Stimulated activated naive B cell treated with anti-CD40 and anti-IgM and Interleukin-4, amounts not matched to agents 10 μg/mL and 1 μg/mL and 100 μg/mL, for 72 hours (primary cell): Measurements from ENCODE around the gene CIDEA.

Experiments
- ATAC-seq, 2 donors: fragments of 150-1000 bp; cut with Tn5 transposase; replicated peaks; 2 replicates each; pipeline ENCODE4 v1.10.0; 2021; ENCODE audit warnings: moderate library complexity in 1 of 2
- DNase-seq: peaks from one replicate; pipeline ENCODE4 v3.0.0; 2021
- H3K27ac Mint-ChIP-seq: one replicate; pipeline ENCODE4 v1.8.0; 2022; ENCODE audit warnings: mild to moderate bottlenecking, mixed read lengths
- H3K27me3 Mint-ChIP-seq, 2 donors: one replicate each; pipeline ENCODE4 v1.8.0; 2022; ENCODE audit warnings: mixed read lengths in 2 of 2
- H3K36me3 Mint-ChIP-seq, 2 donors: one replicate each; pipeline ENCODE4 v1.8.0; 2022; ENCODE audit warnings: mixed read lengths in 2 of 2, mild to moderate bottlenecking in 1 of 2
- H3K4me1 Mint-ChIP-seq, 2 donors: one replicate each; pipeline ENCODE4 v1.8.0; 2022; ENCODE audit warnings: mixed read lengths in 2 of 2, mild to moderate bottlenecking in 1 of 2
- H3K4me3 Mint-ChIP-seq, 2 donors: one replicate each; pipeline ENCODE4 v1.8.0; 2022; ENCODE audit warnings: mild to moderate bottlenecking in 2 of 2, mixed read lengths in 2 of 2, moderate library complexity in 1 of 2
- H3K9me3 Mint-ChIP-seq, 2 donors: one replicate each; pipeline ENCODE4 v1.8.0; 2022; ENCODE audit warnings: mixed read lengths in 2 of 2, mild to moderate bottlenecking in 1 of 2

The CIDEA gene

DNA sequence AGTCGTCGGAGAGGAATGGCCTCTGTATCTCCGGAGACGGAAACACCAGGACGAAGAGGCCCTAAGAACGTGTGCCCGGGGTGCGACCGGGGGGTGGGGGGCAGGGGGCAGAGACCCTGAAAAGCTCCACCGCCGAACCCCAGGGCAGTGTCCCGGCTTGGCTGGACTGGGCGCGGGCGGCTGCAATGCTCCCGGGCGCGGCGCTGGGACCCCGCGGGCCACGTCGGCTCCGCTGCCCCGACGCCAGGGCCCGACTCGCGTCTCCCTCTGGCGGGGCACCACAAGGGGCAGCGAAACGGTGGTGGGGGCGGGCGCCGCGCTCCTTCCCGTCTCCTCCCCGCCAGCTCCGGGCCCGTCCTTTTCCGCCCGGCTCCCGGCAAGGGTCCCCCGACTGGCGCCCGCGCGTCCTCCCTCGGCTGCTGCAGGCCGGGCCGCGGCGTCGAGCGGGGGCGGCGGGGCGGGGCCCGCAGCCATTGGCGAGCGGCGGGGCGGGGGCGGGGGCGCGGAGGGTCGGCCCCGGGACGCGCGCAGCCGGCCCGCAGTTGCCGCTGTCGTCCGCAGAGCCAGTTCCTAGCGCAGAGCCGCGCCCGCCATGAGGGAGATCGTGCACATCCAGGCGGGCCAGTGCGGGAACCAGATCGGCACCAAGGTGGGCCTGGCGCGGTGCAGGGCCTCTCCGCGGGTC is 53.7 kb downstream of the CIDEA start, which contains the start of gene TUBB6:
TSS of gene TUBB6 (plus strand) at position 541 of the 685 bp plus-strand sequence. CDS start at position 593, 52 bp downstream.
- peaks cover 17 to 31% of the 10 kb centered on the region in 2 donors for H3K4me1 Mint-ChIP-seq
- peaks cover 9 to 28% of the 10 kb centered on the region in 2 donors for H3K27me3 Mint-ChIP-seq
- H3K36me3 Mint-ChIP-seq = peaks cover 20 to 21% of the 10 kb centered on the region in 2 donors
- H3K27ac Mint-ChIP-seq = peak within 1 kb of the TSS; percentile 87
- DNase-seq = peak; percentile 55
- no peaks in the 10 kb centered on the region for H3K9me3 Mint-ChIP-seq
- H3K4me3 Mint-ChIP-seq = peak within 1 kb of the TSS; percentile 86 to 87
- peak; percentile 73 to 81 for ATAC-seq

DNA sequence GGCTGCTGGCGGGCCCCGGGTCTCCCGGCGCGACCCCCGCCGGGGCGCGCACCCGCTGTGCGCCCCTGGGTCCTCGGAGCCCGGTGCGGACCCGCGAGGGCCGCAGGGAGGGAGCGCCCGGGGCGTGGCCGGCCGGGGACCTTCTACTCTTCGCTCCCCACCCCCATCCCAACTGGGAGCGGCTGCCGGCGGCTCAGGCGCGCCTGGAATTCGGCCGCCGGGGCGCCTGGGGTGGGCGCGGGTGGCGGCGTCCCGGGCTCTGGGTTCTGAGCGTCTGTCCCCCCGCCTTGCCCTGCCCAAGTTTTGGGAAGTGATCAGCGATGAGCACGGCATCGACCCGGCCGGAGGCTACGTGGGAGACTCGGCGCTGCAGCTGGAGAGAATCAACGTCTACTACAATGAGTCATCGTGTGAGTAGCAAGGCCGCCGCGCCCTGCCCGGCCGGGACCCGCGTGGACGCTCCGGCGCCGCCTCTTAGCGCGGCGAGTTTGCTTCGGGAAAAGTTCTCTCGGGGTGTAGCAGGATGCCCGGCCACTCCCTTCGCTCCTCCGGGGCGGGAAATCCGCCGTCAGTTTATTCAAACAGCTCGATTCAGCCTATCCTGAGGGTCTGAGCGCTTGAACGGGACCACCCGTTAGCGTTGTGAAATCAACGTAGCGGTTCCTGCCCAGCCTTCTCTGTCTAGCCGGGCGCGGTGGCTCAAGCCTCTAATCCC is 54.4 kb downstream of the CIDEA start:
- Mint-ChIP-seq H3K27ac (peak overlapping the region; percentile 84), H3K27me3 (peaks cover 9 to 28% of the 10 kb centered on the region in 2 donors)
- DNase-seq = peak; percentile 64

GRCh38 chr18:12309683-12310198 is 55.6 kb downstream of the CIDEA start:
- Mint-ChIP-seq H3K36me3 (peaks cover 21 to 23% of the 10 kb centered on the region in 2 donors), H3K4me1 (peaks cover 24 to 45% of the 10 kb centered on the region in 2 donors), H3K27ac (peak overlapping the region; percentile 47), H3K27me3 (peaks cover under 1 to 22% of the 10 kb centered on the region in 2 donors), H3K4me3 (peak overlapping the region; percentile 61 to 87), H3K9me3 (no peaks in the 10 kb centered on the region)
- no peak for ATAC-seq
- no peak for DNase-seq

More for the DNA sequence above, 54.4 kb downstream of the CIDEA start:
- Mint-ChIP-seq H3K9me3 (no peaks in the 10 kb centered on the region), H3K4me3 (peak overlapping the region; percentile 83 to 87), H3K36me3 (peaks cover 21 to 23% of the 10 kb centered on the region in 2 donors), H3K4me1 (peaks cover 17 to 36% of the 10 kb centered on the region in 2 donors)
- peak; percentile 80 for ATAC-seq

GRCh38 chr18:12310762-12311161 is 56.6 kb downstream of the CIDEA start:
- ATAC-seq = no peak
- H3K27me3 Mint-ChIP-seq = peaks cover 0 to 13% of the 10 kb centered on the region in 2 donors

DNA sequence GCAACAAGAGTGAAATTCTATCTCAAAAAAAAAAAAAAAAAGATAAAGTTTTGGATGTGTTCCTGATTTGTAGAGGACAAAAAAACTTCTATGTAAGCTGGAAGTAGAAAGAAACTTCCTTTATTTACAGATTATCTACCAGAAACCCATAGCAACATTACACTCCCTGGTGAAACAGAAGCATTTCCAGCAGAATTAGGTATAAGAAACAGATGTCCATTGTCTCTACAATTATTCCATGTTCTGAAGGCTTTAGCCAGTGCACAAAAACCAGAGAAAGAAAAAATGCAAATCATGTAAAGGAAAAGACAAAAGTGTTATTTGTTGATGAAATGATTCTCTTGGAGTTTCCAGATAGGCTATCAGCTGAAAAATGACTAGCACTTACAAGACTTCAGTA is 58.8 kb downstream of the CIDEA start:
- DNase-seq (no peak), ATAC-seq (no peak)
- no peak overlapping the region for H3K4me3 Mint-ChIP-seq
- no peaks in the 10 kb centered on the region for H3K27me3 Mint-ChIP-seq
- no peaks in the 10 kb centered on the region for H3K9me3 Mint-ChIP-seq
- H3K27ac Mint-ChIP-seq = no peak overlapping the region
- peaks cover 25 to 31% of the 10 kb centered on the region in 2 donors for H3K36me3 Mint-ChIP-seq
- H3K4me1 Mint-ChIP-seq = peaks cover 31 to 52% of the 10 kb centered on the region in 2 donors

More at GRCh38 chr18:12310762-12311161, 56.6 kb downstream of the CIDEA start:
- Mint-ChIP-seq H3K36me3 (peaks cover 21 to 24% of the 10 kb centered on the region in 2 donors), H3K4me3 (peak overlapping the region in 1 of 2 donors; percentile 11), H3K27ac (peak overlapping the region; percentile 9), H3K4me1 (peaks cover 27 to 51% of the 10 kb centered on the region in 2 donors), H3K9me3 (no peaks in the 10 kb centered on the region)
- DNase-seq = no peak

DNA sequence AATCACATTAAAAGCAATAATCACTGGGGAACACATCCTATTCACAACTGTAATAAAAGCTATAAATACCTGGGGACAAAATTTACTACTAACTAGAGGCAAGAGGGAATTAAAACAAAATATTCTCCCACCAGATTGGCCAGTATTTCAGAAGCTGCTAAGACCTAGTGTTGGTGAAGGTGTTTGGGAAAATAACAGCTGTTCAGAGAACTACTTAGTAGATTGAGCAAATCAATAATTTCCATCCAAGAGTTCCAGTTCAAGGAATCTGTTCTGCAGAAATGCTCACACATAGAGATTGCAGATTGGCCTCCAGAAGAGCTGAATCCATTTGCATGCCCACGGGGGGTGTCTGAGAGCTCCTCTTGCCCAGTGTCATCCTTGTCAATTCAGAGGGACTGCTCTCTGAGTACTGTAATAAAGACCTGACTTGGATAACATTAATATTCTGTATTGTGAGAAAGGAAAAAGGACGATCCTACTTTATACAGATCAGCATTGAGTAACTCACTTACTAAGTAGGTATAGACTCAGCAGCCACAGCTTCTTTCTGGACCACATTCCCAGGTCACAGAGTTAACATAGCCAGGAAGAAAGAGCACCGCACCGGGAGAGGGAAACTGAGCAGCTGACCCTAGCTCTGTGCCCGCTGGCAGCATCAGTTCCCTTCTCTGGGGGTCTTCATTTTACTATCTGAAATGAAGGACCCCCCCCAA is 59.5 kb downstream of the CIDEA start:
- H3K36me3 Mint-ChIP-seq = peaks cover 27 to 38% of the 10 kb centered on the region in 2 donors
- DNase-seq = no peak
- ATAC-seq = no peak
- no peak overlapping the region for H3K4me3 Mint-ChIP-seq
- H3K4me1 Mint-ChIP-seq = peaks cover 36 to 58% of the 10 kb centered on the region in 2 donors
- peak overlapping the region; percentile 47 for H3K27ac Mint-ChIP-seq
- H3K27me3 Mint-ChIP-seq = no peaks in the 10 kb centered on the region
- H3K9me3 Mint-ChIP-seq = no peaks in the 10 kb centered on the region

DNA sequence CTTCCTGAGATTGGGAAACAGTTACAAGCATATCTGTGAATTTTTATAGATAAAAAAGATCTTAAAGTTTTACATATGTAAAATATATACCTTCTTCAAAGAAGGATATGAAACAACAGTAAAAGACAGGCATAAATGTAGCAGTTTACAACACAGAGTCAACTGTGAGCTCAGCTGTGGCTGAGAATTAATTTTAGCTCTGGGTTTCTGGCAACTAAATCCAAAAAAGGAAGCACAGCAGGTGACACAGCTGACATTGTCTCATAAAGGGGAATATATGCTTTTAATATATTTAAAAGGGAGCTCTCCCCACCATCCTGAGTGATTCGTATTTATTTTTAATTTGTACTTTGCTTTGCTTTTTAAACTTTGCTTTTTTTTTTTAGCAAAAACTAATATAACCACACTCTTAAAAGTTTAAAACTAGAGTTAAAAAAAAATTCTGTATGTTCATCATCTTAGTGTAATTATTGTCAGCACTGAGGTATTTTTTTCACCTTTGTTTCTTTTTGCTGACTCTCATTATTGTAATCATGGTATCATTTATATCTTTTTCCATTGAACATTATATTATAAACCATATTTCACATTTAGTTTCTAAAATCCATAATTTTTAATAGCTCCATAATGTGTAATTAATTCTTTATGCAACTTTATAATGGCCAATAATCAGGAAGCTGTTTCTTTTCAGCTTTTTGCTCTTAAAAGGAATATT is 60.6 kb downstream of the CIDEA start:
- Mint-ChIP-seq H3K27me3 (no peaks in the 10 kb centered on the region), H3K27ac (no peak overlapping the region), H3K4me3 (no peak overlapping the region), H3K9me3 (no peaks in the 10 kb centered on the region), H3K4me1 (peaks cover 32 to 53% of the 10 kb centered on the region in 2 donors), H3K36me3 (peaks cover 25 to 37% of the 10 kb centered on the region in 2 donors)
- peak; percentile 30 to 40 for ATAC-seq
- no peak for DNase-seq

- Mint-ChIP-seq H3K4me3 (peak overlapping the region in 1 of 2 donors; percentile 14), H3K27ac (no peak overlapping the region), H3K27me3 (no peaks in the 10 kb centered on the region), H3K36me3 (peaks cover 20 to 34% of the 10 kb centered on the region in 2 donors), H3K4me1 (peaks cover 30 to 50% of the 10 kb centered on the region in 2 donors), H3K9me3 (no peaks in the 10 kb centered on the region)
- ATAC-seq = peak; percentile 68 to 73
- no peak for DNase-seq
Observed at GRCh38 chr18:12315490-12315889, 61.3 kb downstream of the CIDEA start.

GRCh38 chr18:12315911-12316310 is 61.8 kb downstream of the CIDEA start:
- peak overlapping the region; percentile 69 for H3K27ac Mint-ChIP-seq
- no peaks in the 10 kb centered on the region for H3K9me3 Mint-ChIP-seq
- peaks cover 17 to 31% of the 10 kb centered on the region in 2 donors for H3K36me3 Mint-ChIP-seq
- peak overlapping the region; percentile 15 to 23 for H3K4me3 Mint-ChIP-seq
- H3K27me3 Mint-ChIP-seq = no peaks in the 10 kb centered on the region
- ATAC-seq = peak; percentile 20 to 21
- DNase-seq = no peak
- H3K4me1 Mint-ChIP-seq = peaks cover 30 to 55% of the 10 kb centered on the region in 2 donors

- H3K36me3 Mint-ChIP-seq = peaks cover 10 to 29% of the 10 kb centered on the region in 2 donors
- peak overlapping the region; percentile 81 for H3K27ac Mint-ChIP-seq
- H3K4me3 Mint-ChIP-seq = no peak overlapping the region
- H3K9me3 Mint-ChIP-seq = no peaks in the 10 kb centered on the region
- DNase-seq (no peak), ATAC-seq (peak; percentile 44 to 61)
- peaks cover 36 to 67% of the 10 kb centered on the region in 2 donors for H3K4me1 Mint-ChIP-seq
- H3K27me3 Mint-ChIP-seq = no peaks in the 10 kb centered on the region
Observed at GRCh38 chr18:12317664-12318333, 63.6 kb downstream of the CIDEA start.

DNA sequence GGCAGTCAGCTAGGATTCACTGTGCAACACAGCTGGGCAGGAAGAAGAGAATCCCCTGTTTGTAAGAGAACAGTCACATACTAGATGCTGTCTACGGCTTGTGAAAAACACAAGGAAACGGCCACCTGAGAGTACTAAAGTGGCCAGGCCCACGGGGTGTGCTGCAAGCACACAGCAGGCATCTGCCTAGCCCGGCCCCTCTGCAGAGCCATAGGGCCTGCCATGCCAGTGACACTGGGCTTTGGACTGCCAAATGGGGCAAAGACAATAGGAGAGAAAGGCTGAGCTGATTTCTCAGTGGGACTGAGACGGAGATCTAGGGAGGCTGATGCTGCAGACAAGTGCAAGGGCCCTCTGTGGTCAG is 64.2 kb downstream of the CIDEA start:
- Mint-ChIP-seq H3K4me3 (no peak overlapping the region), H3K4me1 (peaks cover 36 to 64% of the 10 kb centered on the region in 2 donors), H3K27ac (peak overlapping the region; percentile 80), H3K36me3 (peaks cover 12 to 26% of the 10 kb centered on the region in 2 donors), H3K27me3 (no peaks in the 10 kb centered on the region), H3K9me3 (no peaks in the 10 kb centered on the region)
- DNase-seq (no peak), ATAC-seq (peak; percentile 10 to 11)

DNA sequence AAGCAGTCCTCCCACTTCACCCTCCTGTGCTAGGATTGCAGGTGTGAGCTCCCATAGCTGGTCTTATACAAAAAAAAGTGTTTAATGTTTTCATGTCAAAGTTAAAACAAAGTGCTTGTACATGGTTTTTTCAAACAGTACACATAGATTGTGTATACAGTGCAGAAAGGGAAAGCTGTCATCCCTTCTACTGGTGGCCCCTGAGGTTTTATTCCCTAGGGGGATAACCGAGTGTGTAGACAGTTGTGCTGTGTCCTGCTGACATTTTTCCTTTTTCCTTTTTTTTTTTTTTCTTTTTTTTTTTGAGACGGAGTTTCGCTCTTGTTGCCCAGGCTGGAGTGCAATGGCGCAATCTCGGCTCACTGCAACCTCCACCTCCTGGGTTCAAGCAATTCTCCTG is 64.7 kb downstream of the CIDEA start:
- H3K4me1 Mint-ChIP-seq = peaks cover 33 to 58% of the 10 kb centered on the region in 2 donors
- H3K27ac Mint-ChIP-seq = no peak overlapping the region
- ATAC-seq = no peak
- no peak overlapping the region for H3K4me3 Mint-ChIP-seq
- peaks cover 12 to 26% of the 10 kb centered on the region in 2 donors for H3K36me3 Mint-ChIP-seq
- no peak for DNase-seq
- no peaks in the 10 kb centered on the region for H3K9me3 Mint-ChIP-seq
- no peaks in the 10 kb centered on the region for H3K27me3 Mint-ChIP-seq

- Mint-ChIP-seq H3K27me3 (no peaks in the 10 kb centered on the region), H3K36me3 (peaks cover 23 to 38% of the 10 kb centered on the region in 2 donors), H3K27ac (no peak overlapping the region), H3K9me3 (no peaks in the 10 kb centered on the region), H3K4me1 (peaks cover 21 to 40% of the 10 kb centered on the region in 2 donors), H3K4me3 (no peak overlapping the region)
- DNase-seq (no peak), ATAC-seq (peak; percentile 86 to 87)
Observed at GRCh38 chr18:12321333-12321732, 67.2 kb downstream of the CIDEA start.
